K562 (cell line): ENCODE results near the gene POR. TPM values are rescaled to one million over a fixed set of nuclear protein-coding genes. Genes with fewer than 3 reads are reported as not detected.

ENCODE experiments used
- BCLAF1 ChIP-seq, 2 experiments: fragments of 450-650 bp in 1 of 2; IDR thresholded peaks; 2 replicates each; pipeline ENCODE4 v1.6.1; 2011 to 2017; ENCODE audit warnings: low read depth in 2 of 2, antibody characterized with exemption in 1 of 2, borderline replicate concordance in 1 of 2, low read length in 1 of 2, mild to moderate bottlenecking in 1 of 2, mixed read lengths in 1 of 2; ENCODE audit not compliant: control insufficient read depth in 1 of 2
- CBFB ChIP-seq: sonication (generic); formaldehyde crosslinking; IDR thresholded peaks from 2 replicates; pipeline ENCODE4 v1.4.0; 2020; ENCODE audit warnings: mild to moderate bottlenecking, missing genetic modification reagents
- CHD4 ChIP-seq: fragments of 200-600 bp; sonication (generic); IDR thresholded peaks from 3 replicates; pipeline ENCODE4 v1.6.1; 2012; ENCODE audit warnings: low read depth, mild to moderate bottlenecking, mixed read lengths, low read length, inconsistent platforms; ENCODE audit not compliant: insufficient read depth, insufficient replicate concordance, poor library complexity, severe bottlenecking
- HDAC3 ChIP-seq: fragments of 450-650 bp; IDR thresholded peaks from 2 replicates; pipeline ENCODE4 v1.6.1; 2018; ENCODE audit warnings: borderline replicate concordance, mild to moderate bottlenecking, moderate library complexity; ENCODE audit not compliant: partially characterized antibody
- HDAC8 ChIP-seq: fragments of 450-650 bp; IDR thresholded peaks from 2 replicates; pipeline ENCODE4 v1.6.1; 2016; ENCODE audit warnings: mild to moderate bottlenecking, missing genetic modification characterization, moderate library complexity, missing compliant biosample characterization
- HMGN3 ChIP-seq: IDR thresholded peaks from 2 replicates; pipeline ENCODE4 v1.6.1; 2011; ENCODE audit warnings: borderline replicate concordance, low read depth, mild to moderate bottlenecking, mixed read lengths, low read length; ENCODE audit not compliant: insufficient read length; ENCODE audit errors: extremely low read depth
- NCOA2 ChIP-seq, 2 experiments: fragments of 450-650 bp; IDR thresholded peaks; 2 replicates each; pipeline ENCODE4 v1.6.1; 2018; ENCODE audit warnings: mild to moderate bottlenecking in 2 of 2, moderate library complexity in 1 of 2; ENCODE audit not compliant: partially characterized antibody in 2 of 2
- POLR2B ChIP-seq: fragments of 450-650 bp; IDR thresholded peaks from 2 replicates; pipeline ENCODE4 v1.6.1; 2018; ENCODE audit warnings: low read depth; ENCODE audit not compliant: partially characterized antibody
- TEAD1 ChIP-seq, 2 experiments: fragments of 450-650 bp in 1 of 2; sonication (generic) in 1 of 2; formaldehyde crosslinking; IDR thresholded peaks; 2 replicates each; pipeline versions ENCODE4 v1.4.0 to v1.8.0; 2020 to 2022; ENCODE audit warnings: mild to moderate bottlenecking in 2 of 2, missing genetic modification reagents in 1 of 2
- USF1 ChIP-seq: sonication (generic); formaldehyde crosslinking; IDR thresholded peaks from 2 replicates; pipeline ENCODE4 v1.9.0; 2022; ENCODE audit warnings: mild to moderate bottlenecking, missing genetic modification reagents
- ZNF253 ChIP-seq: fragments of 250-450 bp; sonication (Bioruptor Pico); conservative IDR thresholded peaks from 2 replicates; pipeline ENCODE4 v1.6.1; 2021; ENCODE audit warnings: mild to moderate bottlenecking
- ZNF318 ChIP-seq, 2 experiments: fragments of 450-650 bp; IDR thresholded peaks; 2 replicates each; pipeline ENCODE4 v1.6.1; 2016; ENCODE audit warnings: mild to moderate bottlenecking in 2 of 2, borderline replicate concordance in 1 of 2, low read depth in 1 of 2, moderate library complexity in 1 of 2
- polyA plus RNA-seq, 8 experiments: library from polyadenylated mRNA; depleted of rRNA in 4 of 8; stranded (reverse) in 5 of 8; unstranded in 3 of 8; fragments of >200 nt; fragmentation: Nextera tagmentation in 2 of 8; fragmentation: Illumina TruSeq in 1 of 8; extraction: Ambion mirVana in 2 of 8; extraction: Trizol in 1 of 8; gene quantifications; 2 replicates each; pipeline versions ENCODE4 v1.2.1 to v1.2.3, GENCODE V29; 2011 to 2014; ENCODE audit warnings: inconsistent platforms in 1 of 8, missing spikeins in 1 of 8
- total RNA-seq, 7 experiments: library from RNA; depleted of rRNA in 6 of 7; stranded (reverse); fragments of >200 nt in 6 of 7; fragmentation: Illumina TruSeq in 2 of 7; extraction: Trizol in 2 of 7; gene quantifications; 2 replicates each; pipeline versions ENCODE4 v1.2.1 to v1.2.3, GENCODE V29; 2011 to 2021; ENCODE audit warnings: low replicate concordance in 1 of 7

The POR gene
- total and polyA plus RNA-seq, 9 of the 15 experiments (the other 6 are each of a cell fraction or from before 2014, with no cell fraction given), result 4.7 to 142 (median 40.8) TPM

- TF ChIP-seq ZNF318 (IDR thresholded peaks at IDR 0.05; ENCODE audit: borderline replicate concordance in 1 of 2, low read depth in 1 of 2), result peak in 1 of 2 experiments; percentile 73; a peak in 1 of 4 replicates
- no peak for TF ChIP-seq CHD4
- peak in 1 of 2 experiments; percentile 57; a peak in 1 of 4 replicates for TF ChIP-seq TEAD1 (CRISPR knock-in tag; IDR thresholded peaks at IDR 0.05)
- TF ChIP-seq HMGN3, result peak; percentile 31
- peak; percentile 44 for TF ChIP-seq HDAC3
- TF ChIP-seq NCOA2 (IDR thresholded peaks at IDR 0.05; ENCODE audit: partially characterized antibody in 2 of 2), result no peak
- TF ChIP-seq HDAC8 (tag), result no peak
- TF ChIP-seq CBFB (CRISPR knock-in tag), result peak; percentile 6; the same call in 1 of the 2 replicates
- no peak for TF ChIP-seq ZNF253 (CRISPR knock-in tag)
- no peak for TF ChIP-seq POLR2B
- TF ChIP-seq USF1 (CRISPR knock-in tag), result peak; percentile 9; the same call in 1 of the 2 replicates
- no peak for TF ChIP-seq BCLAF1 (IDR thresholded peaks at IDR 0.05; ENCODE audit: borderline replicate concordance in 1 of 2, control insufficient read depth in 1 of 2, low read depth in 2 of 2, low read length in 1 of 2)
These were observed 48.2 kb upstream of the POR start (continued) for GRCh38 chr7:75866489-75867389.
